HG03565 (cell line): ENCODE measurements around the gene LYRM1.
"Not testable (repeated sequence)": the region's sequence is repeated elsewhere in the genome, so short reads cannot be mapped to it uniquely, and the experiment has no call there.

Experiments
- ATAC-seq: cut with Tn5 transposase; IDR thresholded peaks from one replicate; pipeline ENCODE4 v1.9.1; 2021; ENCODE audit warnings: mild to moderate bottlenecking, moderate library complexity; ENCODE audit not compliant: unreplicated experiment

LYRM1 gene, protein sequence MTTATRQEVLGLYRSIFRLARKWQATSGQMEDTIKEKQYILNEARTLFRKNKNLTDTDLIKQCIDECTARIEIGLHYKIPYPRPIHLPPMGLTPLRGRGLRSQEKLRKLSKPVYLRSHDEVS

DNA sequence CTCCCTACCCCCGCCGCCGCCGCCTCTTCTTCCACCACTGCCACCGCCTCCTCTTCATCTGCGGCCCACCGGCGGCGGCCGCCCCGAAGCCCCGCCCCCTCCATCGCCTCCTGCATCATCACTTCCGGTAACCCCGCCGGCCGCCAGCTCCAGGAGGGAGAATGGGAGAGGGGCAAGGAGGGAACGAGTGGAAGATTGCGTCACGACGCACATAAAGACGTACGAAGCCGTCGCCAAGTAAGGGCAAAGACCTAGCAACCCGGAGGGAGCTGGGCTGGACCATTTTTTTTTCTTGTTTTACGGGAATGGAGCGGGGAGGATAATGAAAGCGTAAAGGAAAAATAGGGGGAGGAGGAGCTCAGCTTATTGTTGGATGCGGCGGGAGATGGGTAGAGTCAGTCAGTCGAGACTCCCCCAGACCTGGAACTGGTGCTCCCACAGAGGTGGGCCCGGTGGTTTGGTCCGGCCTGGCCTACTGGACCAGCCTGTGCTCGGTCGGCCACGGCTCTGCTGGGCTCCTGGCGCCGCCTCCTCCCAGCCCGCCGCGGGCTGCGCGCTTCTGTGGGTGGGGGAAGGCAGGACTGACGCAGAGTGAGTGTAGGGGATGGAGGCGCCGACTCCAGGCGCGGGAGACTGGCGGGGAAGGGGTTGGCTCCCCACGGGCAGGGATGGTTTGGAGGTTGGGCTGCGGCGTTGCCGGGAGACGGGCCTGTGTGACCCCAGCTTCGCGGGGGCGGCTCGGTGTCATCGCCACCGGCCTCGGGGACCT is at the start of gene LYRM1, which contains the start of gene DCUN1D3:
Gene LYRM1, plus strand, starts transcription at position 473 of the 769 bp plus-strand sequence. CDS start 14,785 bp downstream, outside the sequence.
Gene DCUN1D3, minus strand, starts transcription at position 60 of the 769 bp plus-strand sequence. CDS start 37,820 bp downstream, outside the sequence.
- ATAC-seq, result peak; percentile 60

DNA sequence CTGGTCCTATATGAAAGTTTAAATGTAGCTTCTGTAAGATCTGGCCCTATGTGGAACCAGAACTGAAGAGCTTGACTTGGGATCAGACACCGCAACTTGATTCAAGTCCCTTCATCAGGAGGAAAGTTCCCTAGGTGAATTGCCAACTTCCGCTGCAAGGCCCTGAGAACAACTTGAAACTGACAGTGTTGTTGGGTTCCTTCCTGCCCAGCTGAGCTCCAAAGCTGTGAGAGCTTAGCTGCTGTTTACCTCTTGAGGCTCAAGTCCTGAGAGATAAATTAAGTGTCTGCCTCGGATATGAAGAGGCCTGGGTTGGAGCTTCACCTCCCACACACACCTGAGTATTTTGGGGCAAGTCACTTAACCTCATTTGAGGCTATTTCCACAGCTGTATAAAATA is 49.6 kb upstream of the LYRM1 start:
- ATAC-seq, result no peak

DNA sequence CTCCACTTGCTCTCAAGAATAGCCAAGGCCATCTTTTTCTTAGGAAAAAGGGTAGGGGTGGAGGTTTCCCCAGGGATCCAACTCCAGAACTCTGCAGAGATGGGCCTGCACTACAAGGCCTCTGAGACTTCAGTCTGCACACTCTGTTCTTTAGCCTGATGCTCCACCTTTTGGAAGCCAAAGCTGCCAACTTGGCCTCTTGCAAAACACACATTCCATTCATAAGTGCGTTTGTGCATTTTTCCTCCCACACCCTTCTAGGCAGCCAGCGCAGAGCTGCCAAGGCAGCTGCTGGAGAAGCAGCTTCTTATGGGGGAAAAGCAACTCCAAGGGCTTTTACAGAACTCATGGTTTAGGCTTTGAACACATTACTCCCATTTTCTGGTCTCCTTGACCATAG is 49.0 kb upstream of the LYRM1 start:
- no peak for ATAC-seq

DNA sequence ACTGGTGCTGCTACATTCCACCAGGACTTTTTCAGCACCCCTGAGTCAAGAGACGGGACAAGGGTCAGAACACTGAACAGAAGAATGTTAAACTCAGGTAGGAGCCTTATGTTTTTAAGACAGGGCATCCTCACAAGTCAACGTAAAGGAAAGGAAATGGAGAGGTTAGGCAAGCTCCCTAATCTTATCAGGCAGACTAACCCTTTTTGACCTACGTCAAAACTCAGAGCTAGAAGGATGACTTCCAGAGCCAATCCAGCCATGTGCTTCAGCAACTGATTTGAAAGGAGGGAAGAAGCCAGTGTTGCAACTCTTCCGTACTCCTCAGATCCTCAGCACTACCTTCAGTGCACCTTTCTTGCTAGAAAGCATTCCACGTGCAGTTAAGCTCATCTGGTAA is 47.4 kb upstream of the LYRM1 start:
- no peak for ATAC-seq

DNA sequence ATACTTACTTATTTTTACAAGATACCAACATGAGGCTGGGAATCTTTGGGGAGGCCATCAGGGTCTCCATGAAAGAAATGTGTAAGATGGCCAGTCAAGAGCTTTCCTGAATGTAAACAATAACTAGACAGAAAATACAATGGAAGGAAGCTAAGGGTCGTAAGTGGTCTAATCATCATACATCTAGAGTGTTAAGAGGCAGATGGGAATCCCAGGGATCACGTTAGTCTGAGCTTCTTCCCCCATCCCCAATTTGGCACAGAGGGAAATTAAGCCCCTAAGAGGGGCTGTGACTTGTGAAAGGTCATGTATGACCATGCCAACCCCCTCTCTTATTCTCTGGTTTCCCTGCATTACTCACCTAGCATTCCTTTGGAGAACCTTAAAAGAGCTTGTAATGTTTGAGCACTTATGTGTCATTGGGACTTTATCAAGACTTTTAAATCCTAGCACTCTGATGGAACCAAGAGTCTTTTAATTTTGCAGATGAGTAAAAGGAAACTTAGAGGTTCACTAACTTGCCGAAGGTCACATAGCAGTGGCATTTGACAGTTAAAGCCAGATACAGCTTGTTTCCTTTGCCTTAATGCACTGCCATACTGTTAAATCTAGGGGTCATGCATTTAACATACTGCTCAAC is 46.5 kb upstream of the LYRM1 start:
- no peak for ATAC-seq

DNA sequence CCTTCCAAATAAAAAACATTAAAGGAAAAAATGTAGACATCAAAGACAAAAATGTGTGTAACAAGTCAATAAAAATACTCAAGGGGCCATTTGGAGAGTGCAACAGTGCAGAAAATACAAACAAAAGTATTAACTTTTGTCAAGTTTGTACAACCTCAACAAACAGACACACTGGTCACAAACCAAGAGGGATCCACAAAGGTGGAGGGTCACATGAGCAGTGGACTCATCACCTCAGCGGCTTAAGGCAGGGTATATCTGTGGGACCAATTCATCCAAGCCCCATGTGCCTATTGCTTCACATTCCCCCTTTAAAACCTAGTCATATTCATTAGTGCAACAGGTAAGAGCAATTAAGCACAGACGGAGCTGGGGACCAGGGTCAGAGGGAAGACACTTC is 45.6 kb upstream of the LYRM1 start:
- no peak for ATAC-seq

DNA sequence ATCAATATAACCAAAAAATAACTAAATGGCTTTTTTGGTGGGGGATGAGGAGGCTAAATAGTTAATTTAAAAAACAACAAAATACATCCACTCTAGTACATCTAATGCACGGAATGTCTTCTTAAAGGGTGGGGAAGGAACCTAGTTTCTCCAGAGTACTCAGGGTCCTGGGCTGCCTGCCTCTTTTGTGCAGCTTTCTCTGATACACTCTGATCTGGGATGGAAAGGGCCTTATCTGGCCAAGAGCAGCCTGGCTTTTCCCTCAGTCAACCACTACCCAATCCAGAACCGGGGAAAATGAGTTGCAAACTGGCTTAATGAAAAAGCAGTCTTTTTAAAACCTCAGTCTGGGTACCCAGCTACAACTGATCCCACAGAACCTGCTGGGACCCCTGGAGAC is 43.3 kb upstream of the LYRM1 start:
- ATAC-seq, result no peak

DNA sequence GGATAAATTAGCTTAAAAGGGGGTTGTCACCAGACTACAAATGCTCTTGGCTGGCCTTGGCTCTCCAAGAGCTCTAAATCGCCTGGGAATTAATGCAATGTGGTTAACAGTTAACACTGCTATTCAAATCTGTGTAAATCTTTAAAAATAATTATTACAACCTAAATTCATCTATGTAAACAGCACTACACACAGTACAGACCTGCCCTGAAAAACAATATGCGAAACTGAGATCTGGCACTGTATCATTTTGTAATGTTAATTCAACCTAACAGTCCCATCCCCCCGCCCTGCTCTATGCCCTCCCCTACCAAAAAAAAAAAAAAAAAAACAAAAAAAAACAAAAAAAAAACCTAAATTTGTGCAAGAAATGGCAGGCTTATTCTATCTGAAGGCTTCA is 41.3 kb upstream of the LYRM1 start:
- no peak for ATAC-seq

DNA sequence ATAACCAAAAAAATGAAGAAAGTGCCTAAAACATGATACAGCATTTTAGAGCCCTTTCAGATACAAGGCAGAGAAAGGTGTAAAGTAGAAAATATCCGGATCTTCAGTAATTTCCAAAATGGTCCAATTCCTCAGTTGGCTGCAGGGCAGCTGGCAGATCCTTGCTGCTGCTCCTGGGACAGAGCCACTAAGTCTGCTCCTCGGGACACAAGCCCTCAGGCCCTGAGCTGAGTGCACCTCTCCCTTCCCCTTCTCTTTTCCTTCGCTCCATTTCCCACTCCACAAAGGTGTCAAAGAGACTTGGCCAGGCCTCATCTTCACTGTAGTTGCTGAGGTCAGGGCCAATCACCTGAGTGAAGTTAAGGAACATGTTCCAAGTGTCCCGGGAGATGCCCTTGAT is 40.9 kb upstream of the LYRM1 start:
- no peak for ATAC-seq

DNA sequence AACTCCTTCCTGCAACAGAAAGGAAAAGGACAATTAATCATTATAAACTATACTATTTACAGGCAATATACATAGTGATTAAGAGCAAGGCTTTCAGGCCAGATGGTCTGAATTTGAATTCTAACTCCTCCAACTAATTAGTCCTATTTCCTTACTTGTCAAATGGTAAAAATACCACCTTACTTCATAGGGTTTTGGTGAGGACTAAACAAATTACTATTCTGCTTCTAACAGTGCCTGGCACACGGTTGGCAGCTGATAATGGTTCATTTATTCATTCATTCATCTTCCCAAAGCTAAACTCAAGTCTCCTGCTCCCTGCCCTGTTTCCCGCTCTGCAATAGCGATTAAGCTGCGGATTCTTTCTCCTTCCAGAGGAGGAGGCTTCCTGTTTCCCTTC is 40.2 kb upstream of the LYRM1 start:
- ATAC-seq, result no peak

DNA sequence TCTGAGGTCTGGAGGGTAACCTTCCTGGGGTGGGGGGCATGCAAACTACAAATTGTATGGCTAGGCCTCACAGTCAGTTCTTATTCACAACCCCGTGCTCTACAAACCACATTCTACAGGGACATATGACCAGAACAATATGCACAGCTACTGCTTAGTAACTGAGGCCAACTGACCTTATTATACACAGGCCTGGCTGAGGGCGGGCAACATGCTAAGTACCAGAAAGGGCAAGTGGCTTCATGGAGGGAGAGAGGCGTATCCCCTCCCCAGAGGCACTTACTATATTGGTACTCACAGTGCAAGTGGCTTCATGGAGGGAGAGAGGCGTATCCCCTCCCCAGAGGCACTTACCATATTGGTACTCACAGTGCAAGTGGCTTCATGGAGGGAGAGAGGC is 39.6 kb upstream of the LYRM1 start:
- not testable (repeated sequence) for ATAC-seq

DNA sequence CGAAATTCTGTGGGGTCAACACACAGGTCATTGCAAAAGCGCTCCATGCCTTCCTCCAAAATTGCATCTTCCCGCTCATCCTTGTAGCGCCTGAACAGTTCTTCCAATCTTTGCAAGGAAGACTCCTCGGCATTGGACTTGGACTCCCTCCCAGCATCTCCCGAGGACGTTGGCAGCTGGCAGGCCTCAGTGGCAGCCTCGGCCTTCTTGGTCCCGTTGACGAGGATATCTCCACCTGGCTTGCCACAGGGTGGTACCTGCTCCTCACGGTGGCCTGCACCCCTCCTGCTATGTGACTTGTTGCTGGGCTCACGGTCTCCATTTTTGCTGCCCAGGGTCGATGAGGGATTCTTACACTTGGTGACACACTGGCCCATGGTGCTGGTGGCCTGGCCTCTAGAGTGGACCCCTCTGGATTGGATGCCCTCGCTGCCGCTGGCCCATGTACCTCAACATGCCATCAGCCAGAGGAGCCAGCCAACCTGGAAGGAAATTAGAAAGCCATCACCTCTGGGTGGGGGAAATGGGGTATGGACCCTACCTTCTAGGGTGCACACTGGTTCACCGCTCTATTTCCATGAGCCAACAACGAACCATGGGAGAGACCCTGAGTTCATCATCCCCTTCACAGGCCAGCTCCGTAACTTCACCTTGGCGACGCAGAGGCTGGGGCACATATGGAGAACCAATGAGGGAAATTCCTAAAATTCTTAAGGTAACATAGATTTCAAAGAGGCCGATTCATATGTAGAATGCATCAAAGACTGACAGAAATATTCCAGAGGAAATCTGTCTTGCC is 38.2 kb upstream of the LYRM1 start:
- no peak for ATAC-seq

DNA sequence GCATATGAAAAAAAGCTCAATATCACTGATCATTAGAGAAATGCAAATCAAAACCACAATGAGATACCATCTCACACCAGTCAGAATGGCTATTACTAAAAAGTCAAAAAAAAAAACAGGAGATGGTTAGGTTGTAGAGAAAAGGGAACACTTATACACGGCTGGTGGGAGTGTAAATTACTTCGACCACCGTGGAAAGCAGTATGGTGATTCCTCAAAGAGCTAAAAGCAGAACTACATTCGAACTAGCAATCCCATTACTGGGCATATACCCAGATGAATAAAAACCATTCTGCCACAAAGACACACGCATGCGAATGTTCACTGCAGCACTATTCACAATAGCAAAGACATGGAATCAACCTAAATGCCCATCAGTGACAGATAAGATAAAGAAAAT is 36.2 kb upstream of the LYRM1 start:
- ATAC-seq, result not testable (repeated sequence)

DNA sequence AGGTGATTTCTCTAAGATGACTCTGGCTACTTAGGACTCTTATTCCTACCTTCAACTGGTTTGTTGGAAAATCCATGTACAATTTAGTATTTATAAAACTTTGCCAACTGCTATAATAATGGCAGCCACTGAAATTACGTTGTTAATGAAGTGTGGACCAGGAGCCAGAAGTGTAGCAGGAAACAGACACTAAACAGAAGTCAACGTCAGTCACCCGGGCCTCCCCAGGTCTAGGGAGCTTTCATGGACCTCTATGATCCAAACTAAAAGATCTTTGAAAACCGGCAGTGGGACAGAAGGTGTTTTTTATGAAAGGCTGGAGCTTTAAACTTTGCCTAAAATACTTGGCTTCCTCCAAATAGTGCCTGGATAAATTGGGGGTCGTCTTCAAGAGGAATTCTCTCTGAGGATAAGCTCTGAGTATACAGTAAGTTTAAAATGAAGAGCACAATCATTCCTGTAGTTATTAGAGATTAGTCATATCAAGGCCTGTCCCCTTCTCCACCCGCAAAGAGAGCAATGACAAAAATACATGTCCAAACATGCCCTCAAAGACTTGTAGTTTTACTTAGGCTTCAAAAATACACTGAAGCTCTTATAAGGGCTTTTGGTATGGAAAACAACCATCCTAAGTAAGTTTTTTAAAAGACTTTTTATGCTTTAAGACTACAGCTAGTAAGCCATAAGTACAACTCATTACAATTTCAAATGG is 35.0 kb upstream of the LYRM1 start:
- ATAC-seq, result peak; percentile 73

DNA sequence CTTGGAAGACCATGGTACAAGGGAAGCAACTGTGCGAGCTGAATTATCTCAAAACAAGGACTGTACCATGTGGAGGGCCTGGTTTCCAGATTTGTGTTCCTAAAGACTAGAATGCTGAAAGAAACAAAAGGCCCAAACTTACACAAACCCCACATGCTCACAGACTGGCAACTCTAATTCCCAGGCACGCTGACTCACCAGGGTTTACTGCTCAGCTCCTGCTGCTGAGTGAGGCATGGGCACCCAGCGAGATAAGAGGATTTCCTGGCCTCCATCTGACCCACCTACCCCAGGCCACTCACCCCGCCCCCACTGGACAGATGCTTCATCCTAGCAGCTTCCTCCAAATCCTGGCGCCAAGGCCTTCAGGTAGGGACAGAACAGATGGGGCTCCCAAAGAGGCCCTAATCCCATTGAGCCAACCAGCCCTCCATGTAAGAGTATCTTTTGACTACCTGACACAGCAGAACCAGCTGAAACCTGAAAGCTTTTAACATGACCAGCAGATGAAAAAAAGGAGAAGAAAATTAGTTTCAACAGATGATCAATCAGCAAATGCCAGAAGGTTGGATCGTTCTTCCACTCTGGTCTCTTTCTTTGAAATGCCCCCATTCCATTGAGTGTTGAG is 34.3 kb upstream of the LYRM1 start:
- ATAC-seq, result no peak

DNA sequence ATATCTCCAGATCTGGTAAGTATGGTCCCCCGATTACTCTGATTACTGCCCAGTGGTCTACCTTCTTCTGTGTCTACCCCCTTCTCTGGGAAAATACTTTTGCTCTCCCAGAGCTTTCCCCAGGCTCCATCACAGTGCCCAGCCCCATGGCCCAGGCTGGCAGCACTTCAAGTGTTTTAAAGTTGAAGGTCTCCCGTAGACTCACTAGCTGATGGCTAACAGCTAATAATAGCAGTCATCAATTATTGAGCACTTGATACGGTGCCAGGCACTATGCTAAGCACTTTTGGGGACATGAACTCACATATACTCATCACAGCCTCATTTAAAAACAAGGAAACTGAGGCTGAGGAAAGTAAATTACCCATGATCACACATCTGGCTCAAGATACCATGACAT is 33.8 kb upstream of the LYRM1 start:
- no peak for ATAC-seq

DNA sequence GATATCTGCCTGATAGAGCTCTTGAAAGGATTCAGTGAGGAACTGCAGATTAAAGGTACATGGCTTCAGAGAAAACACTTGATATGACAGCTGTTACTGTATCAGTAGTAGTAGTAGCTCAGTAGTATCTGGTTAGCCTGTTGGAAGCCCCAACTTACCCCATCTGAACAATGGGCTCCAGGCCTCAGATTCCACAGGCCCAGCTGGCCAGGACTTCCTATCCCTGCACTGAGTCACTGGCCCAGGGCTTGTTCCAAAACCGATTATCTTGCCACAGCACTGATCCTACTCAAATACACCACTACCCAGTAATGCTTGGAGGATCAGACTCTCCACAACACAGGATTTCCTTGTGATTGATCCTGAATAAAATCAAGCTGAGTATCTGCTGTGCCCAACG is 33.0 kb upstream of the LYRM1 start:
- no peak for ATAC-seq

DNA sequence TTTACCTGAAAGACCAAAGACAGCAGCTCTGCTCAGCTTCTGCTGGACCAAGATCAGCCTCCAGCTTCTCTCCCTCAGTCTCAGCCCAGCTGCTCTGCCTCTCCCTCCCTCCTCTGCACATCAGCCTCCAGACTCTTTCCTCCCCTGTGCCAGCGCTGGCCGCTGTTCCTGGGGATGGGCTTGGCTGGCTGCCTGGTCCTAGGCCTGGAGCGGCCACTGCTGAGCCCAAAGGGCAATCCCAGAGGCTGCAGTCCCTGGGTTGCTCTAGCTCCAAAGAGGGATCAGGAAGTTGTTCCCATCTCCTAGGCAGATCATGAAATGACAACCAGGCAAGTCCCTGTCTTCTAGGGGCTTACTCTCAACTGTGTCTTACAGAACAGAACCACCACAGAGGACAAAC is 31.7 kb upstream of the LYRM1 start:
- no peak for ATAC-seq

DNA sequence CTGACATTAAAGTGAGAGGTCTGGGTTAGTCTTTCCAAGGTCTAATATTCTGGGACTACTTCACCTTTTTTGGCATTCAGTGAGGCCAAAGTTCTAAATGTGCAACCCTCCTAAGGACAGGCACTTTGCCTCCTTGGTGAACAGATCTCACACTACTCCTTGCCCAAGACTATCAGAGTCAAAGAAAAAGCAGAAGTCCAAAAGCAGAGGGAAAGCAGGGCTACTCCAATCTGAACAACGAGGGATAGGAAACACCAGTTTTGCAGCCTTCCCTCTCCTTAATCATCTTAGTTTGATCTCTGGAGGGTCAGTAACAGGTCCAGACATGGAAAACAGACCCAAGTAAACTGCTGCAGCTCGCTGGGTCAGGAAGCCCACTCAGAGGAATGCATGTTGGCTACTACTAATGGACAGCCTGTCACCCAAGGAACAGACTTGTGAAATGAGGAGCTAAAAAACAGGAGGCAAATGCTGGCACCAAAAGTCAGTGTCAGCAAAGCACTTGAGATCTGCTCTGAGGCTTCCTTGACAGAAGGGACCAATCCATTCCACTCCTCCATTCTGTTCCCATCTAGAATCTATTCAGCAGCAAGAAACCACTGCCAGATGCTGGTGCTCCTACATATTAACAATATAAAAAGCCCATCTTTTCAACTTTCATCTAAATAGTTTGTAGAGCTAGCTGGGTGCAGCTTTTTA is 30.3 kb upstream of the LYRM1 start:
- ATAC-seq, result no peak

DNA sequence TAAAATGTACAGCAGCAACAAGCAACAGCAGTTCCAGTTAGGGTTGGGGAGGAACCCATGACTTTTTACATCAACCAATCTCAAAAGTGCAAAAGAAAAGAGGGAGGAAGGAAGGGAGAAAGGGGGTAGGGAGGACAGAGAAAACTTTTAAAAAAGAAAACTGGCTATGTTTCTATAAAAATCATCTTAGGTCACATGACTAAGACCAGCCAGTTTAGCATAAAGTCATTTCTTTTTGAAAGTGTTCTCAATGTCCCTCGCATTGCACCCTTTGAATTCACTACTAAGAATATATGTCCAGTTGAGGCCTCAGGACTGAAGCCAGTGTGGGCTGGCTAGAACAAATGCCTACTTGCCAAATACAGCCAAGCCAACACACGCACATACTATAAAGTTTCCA is 29.3 kb upstream of the LYRM1 start:
- ATAC-seq, result no peak
